ENCODE data around the gene LARGE1.

DNA sequence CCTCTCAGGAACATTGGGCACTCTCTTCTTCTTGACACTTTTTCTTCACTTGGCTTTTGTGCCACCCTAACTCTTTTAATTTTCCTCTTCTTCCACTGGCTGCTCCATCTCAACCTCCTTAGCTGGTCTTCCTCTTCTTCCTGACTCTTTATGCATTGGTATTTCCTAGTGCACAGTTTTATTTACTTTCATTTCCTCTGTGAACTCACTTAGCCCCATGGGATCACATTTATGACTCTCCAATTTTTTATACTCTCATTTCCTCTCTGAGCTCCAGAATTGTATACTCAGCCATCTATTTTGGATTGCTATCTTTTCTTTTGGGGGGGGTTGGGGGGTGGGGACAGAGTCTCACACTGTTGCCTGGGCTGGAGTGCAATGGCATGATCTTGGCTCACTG is 38.5 kb upstream of the LARGE1 start:
- TF ChIP-seq, protein P1, sequence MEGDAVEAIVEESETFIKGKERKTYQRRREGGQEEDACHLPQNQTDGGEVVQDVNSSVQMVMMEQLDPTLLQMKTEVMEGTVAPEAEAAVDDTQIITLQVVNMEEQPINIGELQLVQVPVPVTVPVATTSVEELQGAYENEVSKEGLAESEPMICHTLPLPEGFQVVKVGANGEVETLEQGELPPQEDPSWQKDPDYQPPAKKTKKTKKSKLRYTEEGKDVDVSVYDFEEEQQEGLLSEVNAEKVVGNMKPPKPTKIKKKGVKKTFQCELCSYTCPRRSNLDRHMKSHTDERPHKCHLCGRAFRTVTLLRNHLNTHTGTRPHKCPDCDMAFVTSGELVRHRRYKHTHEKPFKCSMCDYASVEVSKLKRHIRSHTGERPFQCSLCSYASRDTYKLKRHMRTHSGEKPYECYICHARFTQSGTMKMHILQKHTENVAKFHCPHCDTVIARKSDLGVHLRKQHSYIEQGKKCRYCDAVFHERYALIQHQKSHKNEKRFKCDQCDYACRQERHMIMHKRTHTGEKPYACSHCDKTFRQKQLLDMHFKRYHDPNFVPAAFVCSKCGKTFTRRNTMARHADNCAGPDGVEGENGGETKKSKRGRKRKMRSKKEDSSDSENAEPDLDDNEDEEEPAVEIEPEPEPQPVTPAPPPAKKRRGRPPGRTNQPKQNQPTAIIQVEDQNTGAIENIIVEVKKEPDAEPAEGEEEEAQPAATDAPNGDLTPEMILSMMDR (conservative IDR thresholded peaks at IDR 0.05; ENCODE audit: low read length): no peak
- no peak for TF ChIP-seq EZH2phosphoT487 (IDR thresholded peaks at IDR 0.05; ENCODE audit: borderline replicate concordance)
